ENCODE data around the gene ERICH3. TPM values are rescaled to one million over a fixed set of nuclear protein-coding genes. Genes with fewer than 3 reads are reported as not detected.
"Not testable (repeated sequence)": the region's sequence is repeated elsewhere in the genome, so short reads cannot be mapped to it uniquely, and the experiment has no call there.

Gene ERICH3
- polyA plus RNA-seq, 4 donors, result 0.45 to 0.53 (median 0.49) TPM

DNA sequence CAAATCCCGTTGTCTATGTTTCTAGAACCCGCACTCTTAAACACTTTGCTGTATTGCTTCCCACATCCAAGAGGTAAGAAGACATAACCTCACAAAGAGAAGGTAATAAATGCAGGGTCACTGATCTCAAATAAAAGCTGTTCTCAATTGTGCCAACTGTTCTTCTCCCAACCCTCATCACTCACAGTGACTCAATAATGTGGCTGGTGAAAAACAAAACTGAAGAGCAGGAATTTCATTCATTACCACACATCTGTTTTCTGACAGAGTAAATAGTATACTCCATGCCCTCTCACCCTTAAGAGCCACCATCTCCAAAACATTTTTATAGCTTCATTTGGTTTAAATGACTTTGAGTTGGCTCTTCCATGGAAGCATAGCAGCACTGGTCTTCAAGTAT, 6.2 kb upstream of the ERICH3 start:
- DNase-seq (ENCODE audit: low read depth in 4 of 4, low spot score in 3 of 4), result no peak

DNA sequence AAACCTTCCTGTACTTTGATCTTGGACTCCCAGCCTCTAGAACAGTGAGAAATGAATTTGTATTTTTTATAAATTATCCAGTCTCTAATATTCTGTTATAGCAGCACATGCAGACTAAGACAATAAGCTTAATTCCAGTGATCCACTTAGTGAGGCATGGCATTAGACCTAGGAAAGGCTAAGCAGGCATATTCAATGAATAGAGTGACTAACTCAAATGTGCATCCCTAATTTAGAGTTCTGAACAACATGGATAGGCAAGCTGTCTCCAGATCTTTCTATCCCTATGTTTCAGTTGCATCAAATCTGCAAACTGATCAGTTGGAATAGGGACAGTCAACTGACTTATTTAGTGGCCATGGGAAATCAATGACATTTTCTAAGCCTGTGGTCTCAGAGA, 4.3 kb upstream of the ERICH3 start:
- DNase-seq (ENCODE audit: low read depth in 4 of 4, low spot score in 3 of 4), result no peak

DNA sequence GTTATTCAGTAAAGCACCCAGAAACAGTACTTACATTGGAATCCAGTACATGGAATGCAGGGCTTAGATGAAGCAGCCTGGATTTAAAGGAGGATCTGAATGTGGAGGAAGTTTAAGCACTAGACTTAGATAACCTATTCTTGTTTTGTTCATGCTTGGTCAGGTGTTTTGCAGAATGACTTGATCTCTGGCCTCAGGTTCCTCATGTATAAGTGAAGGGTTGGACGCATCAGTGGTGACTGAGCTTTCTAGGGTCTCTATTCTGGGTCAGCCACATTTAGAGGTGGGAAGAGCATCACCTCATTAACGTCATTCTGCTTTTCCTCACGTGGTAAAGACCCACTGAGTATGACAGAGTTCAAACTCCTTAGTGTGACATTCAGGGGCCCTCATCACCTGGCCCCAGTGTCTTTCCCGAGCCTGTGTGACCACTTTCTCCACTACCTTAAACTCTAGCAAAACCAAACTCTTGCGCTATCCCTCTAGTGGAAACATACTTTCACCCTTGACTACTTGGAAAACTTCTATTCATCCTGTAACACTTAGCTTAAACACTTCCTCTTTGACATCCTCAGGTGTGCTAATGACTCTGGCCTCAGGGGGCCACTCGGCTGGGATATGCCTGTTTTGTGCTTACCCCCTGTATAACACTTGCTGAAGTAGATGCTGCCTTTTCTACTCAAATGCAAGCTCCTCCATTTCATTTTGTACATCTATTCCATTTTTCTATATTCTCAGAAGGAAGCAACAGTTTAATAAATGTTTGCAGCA, 871 bp upstream of the ERICH3 start:
- DNase-seq (ENCODE audit: low read depth in 4 of 4, low spot score in 3 of 4), result no peak

GRCh38 chr1:74670866-74671265, 2.7 kb downstream of the ERICH3 start:
- not testable (repeated sequence) for DNase-seq (ENCODE audit: low read depth in 4 of 4, low spot score in 3 of 4)

DNA sequence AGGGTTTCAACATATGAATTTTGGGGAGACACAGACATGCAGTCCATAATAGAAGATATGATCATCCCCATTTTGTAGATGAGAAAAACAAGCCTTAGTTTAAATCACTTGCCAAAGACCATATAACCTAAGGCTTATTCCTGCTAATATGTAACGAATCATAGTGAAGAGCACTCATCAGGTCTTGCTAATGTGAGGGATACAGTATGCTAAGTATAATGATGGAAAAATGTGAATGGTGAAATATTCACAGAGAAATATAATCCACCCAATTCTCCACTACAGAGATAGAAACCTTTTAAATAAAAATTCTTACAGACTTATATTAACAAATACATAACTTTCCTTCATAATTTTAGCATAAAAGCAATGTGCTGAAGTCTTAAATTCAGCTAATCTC, 18.9 kb downstream of the ERICH3 start:
- DNase-seq (ENCODE audit: low read depth in 4 of 4, low spot score in 3 of 4), result no peak

GRCh38 chr1:74652711-74653139, 20.9 kb downstream of the ERICH3 start:
- peak in 3 of 4 donors; percentile 40 to 63 (median 43) for DNase-seq (ENCODE audit: low read depth in 4 of 4, low spot score in 3 of 4)

GRCh38 chr1:74650561-74650960, 23.0 kb downstream of the ERICH3 start:
- DNase-seq (ENCODE audit: low read depth in 4 of 4, low spot score in 3 of 4), result no peak

- DNase-seq (ENCODE audit: low read depth in 4 of 4, low spot score in 3 of 4), result no peak
Observed at GRCh38 chr1:74641876-74642275, 31.7 kb downstream of the ERICH3 start.

DNA sequence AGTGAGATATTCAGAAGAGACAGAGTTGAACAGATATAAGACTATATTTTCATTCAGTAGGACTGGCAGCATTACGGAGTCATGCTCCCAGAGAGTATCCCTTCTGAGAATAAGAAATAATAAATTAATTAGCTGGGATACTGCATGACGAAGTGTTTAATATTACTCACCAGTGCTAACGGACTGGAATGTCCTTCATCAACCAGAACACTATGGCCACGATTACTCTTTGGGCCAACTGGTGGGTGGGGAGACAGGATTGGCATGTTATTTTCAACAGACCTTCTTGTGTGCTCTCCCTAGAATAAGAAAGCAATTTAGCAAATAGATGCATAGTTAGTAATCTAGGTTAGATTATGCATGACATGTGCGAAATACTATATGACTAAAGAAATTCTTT, 32.4 kb downstream of the ERICH3 start:
- no peak for DNase-seq (ENCODE audit: low read depth in 4 of 4, low spot score in 3 of 4)

DNA sequence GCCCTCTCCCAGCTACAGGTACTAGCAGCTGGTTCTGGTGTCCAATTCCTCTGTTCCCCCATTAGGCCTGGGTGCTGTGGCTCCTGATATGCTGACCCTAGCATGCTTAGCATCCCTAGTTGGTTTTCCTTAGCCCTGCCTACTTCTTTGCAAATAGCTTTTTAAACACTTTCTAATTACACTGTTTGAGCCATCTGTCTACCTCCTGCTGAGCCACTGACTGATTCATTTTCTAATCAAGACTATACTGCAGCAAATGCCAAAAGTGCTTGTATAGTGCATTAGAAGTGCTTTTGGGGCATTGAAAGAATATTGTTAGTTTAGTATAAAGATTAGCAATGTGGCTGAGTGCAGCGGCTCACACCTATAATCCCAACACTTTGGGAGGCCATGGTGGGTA, 36.3 kb downstream of the ERICH3 start:
- no peak for DNase-seq (ENCODE audit: low read depth in 4 of 4, low spot score in 3 of 4)

GRCh38 chr1:74629283-74629682, 44.3 kb downstream of the ERICH3 start:
- no peak for DNase-seq (ENCODE audit: low read depth in 4 of 4, low spot score in 3 of 4)

DNA sequence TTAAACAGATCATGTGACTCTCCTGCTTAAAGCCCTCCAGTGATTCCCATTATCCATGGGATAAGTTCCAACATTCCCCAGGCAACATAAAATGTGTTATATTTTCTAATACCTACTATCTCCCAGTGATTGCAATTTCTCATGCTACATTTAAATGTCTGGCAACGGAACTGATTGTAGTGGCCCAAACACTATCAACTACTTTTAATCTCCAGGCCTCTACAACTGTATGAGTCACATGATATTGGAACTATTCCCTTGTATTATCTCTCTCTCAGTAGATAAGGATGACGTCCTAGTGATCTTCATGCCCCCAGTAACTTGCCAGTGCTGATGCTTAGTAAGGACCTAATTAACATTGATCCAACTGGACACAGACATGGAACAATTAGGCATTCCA, 49.9 kb downstream of the ERICH3 start:
- DNase-seq (ENCODE audit: low read depth in 4 of 4, low spot score in 3 of 4), result no peak

- no peak for DNase-seq (ENCODE audit: low read depth in 4 of 4, low spot score in 3 of 4)
Observed at GRCh38 chr1:74620242-74620641, 53.4 kb downstream of the ERICH3 start.

DNA sequence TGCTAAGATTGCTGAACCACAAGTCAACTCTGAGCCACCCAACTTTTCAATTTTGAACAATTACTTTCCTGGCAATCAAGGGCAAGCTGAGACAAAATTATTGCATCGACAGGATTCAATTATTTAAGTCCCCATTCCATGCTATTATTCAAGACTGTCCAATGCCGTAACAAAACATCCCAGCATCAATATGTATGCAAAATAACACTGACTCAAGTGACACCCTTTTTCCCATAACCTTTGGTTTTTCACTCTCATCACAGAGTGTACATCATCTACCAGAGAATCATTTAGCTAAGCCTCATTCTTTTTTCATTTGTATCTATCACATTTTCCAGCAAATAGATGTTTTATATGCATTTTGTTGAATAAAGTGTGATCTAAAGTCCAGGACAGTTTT, 54.6 kb downstream of the ERICH3 start:
- no peak for DNase-seq (ENCODE audit: low read depth in 4 of 4, low spot score in 3 of 4)

DNA sequence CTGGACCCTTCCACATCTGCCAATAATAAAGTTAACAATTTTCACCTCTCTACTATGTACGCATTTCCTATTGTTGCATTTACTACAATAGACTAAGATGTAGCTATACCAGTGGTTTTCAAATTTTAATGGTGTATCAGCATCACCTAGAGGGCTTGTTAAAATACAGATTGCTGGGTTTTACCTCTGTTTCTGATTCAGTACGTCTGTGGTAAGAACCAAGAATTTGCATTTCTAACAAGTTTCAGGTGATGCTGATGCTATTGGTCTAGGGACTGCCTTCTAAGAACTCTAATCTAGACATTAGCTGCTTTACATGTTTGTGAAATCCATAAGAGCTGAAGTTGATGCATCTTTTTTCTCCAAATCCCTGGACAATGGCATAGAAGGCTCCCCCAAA, 59.7 kb downstream of the ERICH3 start:
- DNase-seq (ENCODE audit: low read depth in 4 of 4, low spot score in 3 of 4), result no peak

DNA sequence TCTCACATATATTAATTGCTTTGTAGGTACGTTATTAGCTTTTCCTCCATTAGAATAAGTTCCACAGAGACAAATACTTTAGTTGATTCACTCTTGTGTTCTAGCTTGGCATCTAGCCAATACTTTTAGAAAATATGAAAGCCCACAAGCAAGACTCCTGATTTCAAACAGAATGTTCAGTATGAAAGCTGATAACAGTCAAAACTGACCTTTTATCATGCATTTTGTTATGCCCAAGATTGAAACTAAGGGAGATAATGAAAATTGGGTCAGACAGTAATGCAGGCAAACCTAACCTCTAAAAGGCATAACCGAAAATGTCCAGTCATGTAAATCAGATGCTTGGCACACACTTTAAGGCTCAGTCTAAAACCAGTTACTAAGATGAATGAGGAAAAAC, 61.7 kb downstream of the ERICH3 start:
- DNase-seq (ENCODE audit: low read depth in 4 of 4, low spot score in 3 of 4), result no peak

- DNase-seq (ENCODE audit: low read depth in 4 of 4, low spot score in 3 of 4), result no peak
Observed at GRCh38 chr1:74610961-74611360, 62.6 kb downstream of the ERICH3 start.

DNA sequence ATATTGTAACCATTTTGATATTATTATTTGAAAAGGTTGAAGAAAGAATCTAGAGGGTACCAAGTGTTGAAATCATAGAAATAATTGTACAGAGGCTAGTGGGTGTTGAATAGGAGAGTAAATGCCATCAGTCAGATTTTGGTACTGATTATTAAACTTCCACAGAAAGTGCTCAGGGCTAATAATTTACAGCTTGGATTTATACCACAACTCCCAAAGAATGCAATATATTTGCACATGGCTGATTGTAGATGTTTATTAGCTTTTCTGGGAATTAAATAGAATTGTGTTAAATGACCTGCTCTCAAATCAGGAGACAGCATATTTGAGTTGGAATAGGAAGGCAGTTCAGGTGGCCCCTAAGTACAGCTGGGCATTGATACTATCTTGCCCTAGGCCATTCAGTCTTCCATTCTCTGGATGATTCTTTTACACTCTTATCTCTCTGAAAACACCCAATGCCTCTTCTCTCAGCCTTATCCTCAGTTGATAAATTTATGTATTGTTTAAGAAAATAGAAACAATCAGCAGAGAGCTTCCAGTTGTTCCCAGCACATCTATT, 63.7 kb downstream of the ERICH3 start:
- no peak for DNase-seq (ENCODE audit: low read depth in 4 of 4, low spot score in 3 of 4)

DNA sequence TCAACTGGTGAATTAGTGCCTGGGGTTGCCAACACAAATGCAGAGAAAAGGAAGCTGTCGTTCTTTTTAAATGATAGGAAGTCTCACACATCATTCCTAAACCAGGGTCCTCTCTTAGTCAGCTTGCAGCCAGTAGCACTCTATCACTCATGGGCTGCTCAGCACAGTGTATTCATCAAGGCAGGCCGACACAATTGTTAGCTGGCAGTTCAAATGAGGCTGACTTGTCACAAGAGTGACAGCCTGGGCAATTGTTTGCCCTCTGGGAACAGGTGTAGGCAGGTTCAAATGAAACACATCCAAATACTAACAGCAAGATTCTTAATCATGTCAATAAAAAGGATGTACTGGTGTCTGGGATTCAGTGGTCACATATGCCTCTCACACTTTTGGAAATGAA, 76.9 kb downstream of the ERICH3 start:
- no peak for DNase-seq (ENCODE audit: low read depth in 4 of 4, low spot score in 3 of 4)

DNA sequence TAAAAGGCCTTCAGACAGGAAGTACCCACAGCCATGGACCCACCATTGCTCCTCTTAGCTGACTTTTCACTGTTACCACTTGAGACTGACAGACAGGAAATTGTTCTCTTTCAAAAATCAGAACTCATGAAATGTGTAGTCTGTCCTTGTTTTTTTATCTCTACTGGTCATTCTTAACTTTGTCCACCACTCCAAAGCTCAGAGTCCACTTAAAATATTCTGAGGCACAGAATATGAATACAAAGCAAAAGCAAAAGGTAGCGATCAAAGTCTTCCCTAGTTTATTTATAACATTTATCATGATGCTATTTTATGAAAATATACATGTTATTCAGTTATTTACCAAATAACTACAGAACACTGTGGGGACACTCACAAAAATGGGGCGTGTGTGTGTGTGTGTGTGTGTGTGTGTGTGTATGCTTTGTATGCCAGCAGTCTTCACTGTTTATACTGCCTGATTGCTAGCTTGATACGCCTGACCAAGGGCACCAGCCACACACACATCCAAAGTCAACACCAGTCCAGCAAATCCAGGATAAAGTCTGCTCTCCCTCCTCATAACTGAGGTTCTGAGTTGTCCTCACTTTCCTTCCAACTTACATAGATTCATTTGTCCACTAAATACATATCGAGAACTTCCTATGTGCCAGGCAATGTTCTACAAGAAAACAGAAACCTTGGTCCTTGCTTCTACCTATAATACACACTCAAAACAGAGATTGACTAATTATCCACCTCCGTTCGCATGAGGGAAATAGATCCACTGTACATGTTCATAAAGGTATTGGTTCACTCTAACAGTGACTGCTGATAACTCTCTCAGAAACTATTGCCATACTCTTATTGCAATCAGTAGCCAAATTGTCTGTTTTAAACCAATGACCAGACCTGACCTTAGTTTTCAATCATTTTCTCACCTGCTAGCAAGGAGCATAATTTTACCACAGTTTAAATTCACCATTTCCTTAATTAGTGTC, 79.4 kb downstream of the ERICH3 start:
- no peak for DNase-seq (ENCODE audit: low read depth in 4 of 4, low spot score in 3 of 4)

GRCh38 chr1:74592580-74593355, 80.8 kb downstream of the ERICH3 start:
- DNase-seq (ENCODE audit: low read depth in 4 of 4, low spot score in 3 of 4), result no peak
